Measurements from ENCODE around the gene SMARCD3. TPM values are rescaled to one million over a fixed set of nuclear protein-coding genes. Genes with fewer than 3 reads are reported as not detected.

SMARCD3 gene
- total and polyA plus RNA-seq, 2 of the 4 experiments (the other 2 are of a cell fraction), result 37.5 to 48.5 TPM

- DNase-seq (no peak), ATAC-seq (ENCODE audit: low read depth) (no peak)
- Histone ChIP-seq H2BK5ac (ENCODE audit: low read depth, low read length, poor library complexity, severe bottlenecking) (no peak overlapping the region), H2BK120ac (ENCODE audit: low read depth, low read length) (no peak overlapping the region), H3K4ac (ENCODE audit: low read depth, low read length) (no peak overlapping the region), H4K5ac (ENCODE audit: low read depth, low read length) (no peak overlapping the region; the same call in 1 of the 2 replicates), H2AK9ac (replicated peaks; ENCODE audit: low read depth, low read length, poor library complexity) (peak overlapping the region; percentile 37), H3K27ac (ENCODE audit: insufficient read depth, low read length) (no peak overlapping the region), H3K14ac (replicated peaks; ENCODE audit: low read depth, low read length) (no peak overlapping the region), H4K91ac (ENCODE audit: insufficient read depth, low read depth, low read length) (no peak overlapping the region), H3K27me3 (ENCODE audit: control insufficient read depth, insufficient read depth, low read length) (no peaks in the 10 kb centered on the region), H3K79me1 (ENCODE audit: low read depth in 1 of 2, low read length in 2 of 2) (peaks cover 8 to 86% of the 10 kb centered on the region in 2 experiments), H3K9ac (ENCODE audit: low read depth, low read length) (no peak overlapping the region), H3K18ac (ENCODE audit: low read depth, low read length) (no peak overlapping the region), H2AFZ (replicated peaks; ENCODE audit: low read length, poor library complexity) (no peak overlapping the region), H4K8ac (ENCODE audit: low read depth in 2 of 2, low read length in 2 of 2) (no peak overlapping the region), H3K56ac (ENCODE audit: extremely low read depth, insufficient read depth, low read length) (no peak overlapping the region), H3K4me3 (ENCODE audit: insufficient read depth, low read depth, low read length) (no peak overlapping the region), H2AK5ac (ENCODE audit: low read depth, low read length) (no peak overlapping the region), H3K4me1 (ENCODE audit: control insufficient read depth, insufficient read depth, low read length) (peaks cover 6% of the 10 kb centered on the region; the same call in 1 of the 2 replicates), H4K20me1 (ENCODE audit: insufficient read depth, low read length) (peaks cover 69% of the 10 kb centered on the region), H3K4me2 (ENCODE audit: low read depth, low read length) (no peak overlapping the region), H3K23ac (ENCODE audit: low read depth, low read length) (no peak overlapping the region), H3K9me3 (ENCODE audit: control insufficient read depth, insufficient read depth, low read length) (no peaks in the 10 kb centered on the region), H2BK20ac (ENCODE audit: low read depth, low read length) (no peak overlapping the region), H2BK15ac (ENCODE audit: low read depth, low read length) (no peak overlapping the region), H3K36me3 (ENCODE audit: control insufficient read depth, insufficient read depth, low read length) (peaks cover 71% of the 10 kb centered on the region), H3K9me1 (ENCODE audit: insufficient read depth, low read length) (no peaks in the 10 kb centered on the region)
- in situ Hi-C loops (cut with MboI; ENCODE audit: low sequenced_read_pairs) (no loop called here), intact Hi-C loops (cut with micrococcal nuclease) (no loop called here), dilution Hi-C loops (cut with HindIII; ENCODE audit: low sequenced_read_pairs, unreplicated experiment) (no loop called here)
- POLR2A ChIA-PET (ENCODE audit: unreplicated experiment), result interaction anchor here (1.1 kb wide), 1 partner anchor 11 kb away, joined by 3 read pairs; no protein-coding TSS in a partner anchor
- no TSS peak for BruUV-seq (replicated peaks)
- no CpG with 5 or more reads among the region's 4 CpGs for WGBS, 2 experiments (ENCODE audit: extremely low coverage in 2 of 2, insufficient read length in 1 of 2)
- no peak for TF ChIP-seq ELK1 (IDR thresholded peaks at IDR 0.05; ENCODE audit: borderline replicate concordance, low read depth, low read length)
- CTCF ChIA-PET, result no interaction called here
Observed at GRCh38 chr7:151240536-151240935, 8.0 kb downstream of the SMARCD3 start.
